NCI-H446 treated with DMSO at 0.1 percent for 48 hours (cell line): ENCODE results near the gene AGXT2.

Experiments
- DNase-seq: peaks from one replicate; lab custom pipeline; 2025; lab: John Stamatoyannopoulos, UW

Gene AGXT2

DNA sequence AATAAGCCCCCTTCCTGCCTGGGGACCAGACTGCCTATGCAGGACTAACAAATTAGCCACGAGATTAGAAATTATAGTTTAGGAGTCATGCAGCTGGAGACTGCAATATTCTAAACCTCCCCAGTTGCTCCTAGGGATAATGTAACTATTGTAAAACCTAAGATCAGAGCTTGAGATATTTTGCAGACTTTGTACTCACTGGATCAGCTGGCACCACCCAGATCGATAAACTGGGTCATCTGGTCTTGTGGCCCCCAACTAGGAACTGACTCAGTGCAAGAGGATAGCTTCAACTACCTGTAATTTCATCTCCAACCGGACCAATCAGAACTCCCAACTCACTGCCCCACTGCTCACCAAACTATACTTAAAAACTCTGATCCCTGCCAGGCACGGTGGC lies 80.2 kb downstream of the AGXT2 start:
- no peak for DNase-seq

DNA sequence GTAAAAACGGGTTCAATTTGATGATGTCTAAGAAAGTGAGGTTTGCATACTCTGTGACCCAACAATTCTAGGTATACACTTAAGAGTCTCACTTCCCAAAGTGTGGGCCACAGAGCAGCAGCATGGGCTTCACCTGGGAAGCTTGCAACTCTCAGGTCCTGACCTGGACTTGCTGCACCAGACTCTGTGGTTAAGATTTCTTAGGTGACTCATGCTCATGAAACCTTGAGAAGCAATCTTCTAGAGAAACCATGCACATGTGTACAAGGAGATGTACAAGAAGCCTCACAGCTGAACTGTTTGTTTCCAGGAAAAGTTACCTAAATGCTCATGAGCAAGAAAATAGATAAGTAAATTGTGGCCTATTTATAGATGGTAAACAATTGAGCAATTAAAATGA lies 88.4 kb downstream of the AGXT2 start:
- DNase-seq = no peak

DNA sequence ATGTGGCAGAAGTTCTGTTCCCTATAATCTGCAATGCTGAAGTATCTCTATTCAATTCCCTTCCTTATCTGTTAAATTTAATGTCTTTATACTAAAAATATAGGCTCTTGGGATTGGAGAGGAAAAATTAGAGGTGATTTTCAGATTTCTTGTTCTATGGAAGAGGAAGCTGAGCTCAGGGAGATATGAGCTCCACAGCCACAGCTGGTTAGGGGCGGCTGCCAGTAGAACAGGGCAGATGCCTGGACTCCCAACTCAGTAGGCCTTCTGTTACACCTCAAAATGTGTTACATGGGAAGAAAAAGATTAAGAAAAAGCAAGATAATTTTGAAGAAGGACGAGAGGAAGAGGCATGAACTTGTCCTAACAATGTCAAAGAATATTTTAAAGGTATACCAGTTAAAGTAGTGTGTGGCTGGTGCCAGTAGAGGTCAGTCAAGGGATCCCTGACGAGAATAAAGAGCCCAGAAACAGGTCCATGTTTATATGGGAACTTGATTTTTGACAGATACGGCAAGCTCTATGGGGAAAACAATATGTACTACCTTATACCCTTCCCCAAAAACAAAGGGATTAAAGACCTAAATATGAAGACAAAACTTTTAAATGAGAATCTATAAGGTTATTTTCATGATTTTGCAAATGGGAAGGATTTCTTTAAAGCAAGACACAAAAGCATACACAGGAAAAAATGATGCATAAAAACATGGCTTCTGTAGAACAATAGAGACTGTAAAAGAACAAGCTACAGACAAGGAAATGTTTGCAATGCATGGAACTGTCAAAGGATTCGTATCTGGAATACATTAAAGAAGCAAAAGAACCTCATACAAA lies 89.7 kb downstream of the AGXT2 start:
- DNase-seq = peak; percentile 16

DNA sequence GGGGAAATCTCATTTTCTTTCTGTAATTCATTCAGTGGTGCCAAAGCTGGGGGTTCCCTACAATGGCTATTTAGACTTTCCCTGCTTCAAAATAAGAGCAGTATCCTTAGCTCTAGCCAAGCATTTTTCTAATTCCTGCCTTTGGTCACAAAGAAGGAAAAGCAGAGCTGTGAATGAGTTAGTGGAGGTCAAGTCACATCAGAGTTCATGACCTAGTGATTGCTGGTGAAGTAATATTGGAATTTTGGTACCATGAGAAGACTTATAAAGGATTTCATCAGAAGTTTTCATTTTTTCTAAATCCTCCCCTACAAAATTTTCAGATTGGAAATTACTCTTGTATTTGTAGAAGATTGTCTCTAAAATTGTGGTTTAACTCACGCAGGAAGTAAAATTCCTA lies 90.4 kb downstream of the AGXT2 start:
- DNase-seq = no peak
